GM21390 (cell line): ENCODE data around the gene TAPT1.

Experiments used
- ATAC-seq: cut with Tn5 transposase; IDR thresholded peaks from one replicate; pipeline ENCODE4 v1.9.1; 2021; ENCODE audit not compliant: unreplicated experiment

Gene TAPT1

DNA sequence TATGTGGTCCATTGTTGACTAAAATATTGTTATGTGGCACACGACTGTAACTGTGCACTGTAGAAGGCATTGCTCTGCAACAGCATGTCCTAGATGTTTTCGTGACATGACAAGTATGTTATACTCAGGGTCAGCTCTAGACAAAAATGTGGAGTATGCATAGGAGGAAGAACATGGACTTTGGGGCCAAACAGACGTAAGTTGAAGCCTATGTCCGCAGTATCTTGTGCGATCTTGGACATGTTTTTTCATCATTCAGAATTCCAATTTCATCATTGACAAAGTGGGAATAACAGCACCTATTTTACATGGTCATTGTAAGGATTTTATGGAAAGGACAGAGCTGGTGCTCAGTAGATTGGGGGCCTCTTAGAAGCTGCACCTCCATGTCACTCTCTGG lies 114.7 kb downstream of the TAPT1 start:
- ATAC-seq, result no peak

DNA sequence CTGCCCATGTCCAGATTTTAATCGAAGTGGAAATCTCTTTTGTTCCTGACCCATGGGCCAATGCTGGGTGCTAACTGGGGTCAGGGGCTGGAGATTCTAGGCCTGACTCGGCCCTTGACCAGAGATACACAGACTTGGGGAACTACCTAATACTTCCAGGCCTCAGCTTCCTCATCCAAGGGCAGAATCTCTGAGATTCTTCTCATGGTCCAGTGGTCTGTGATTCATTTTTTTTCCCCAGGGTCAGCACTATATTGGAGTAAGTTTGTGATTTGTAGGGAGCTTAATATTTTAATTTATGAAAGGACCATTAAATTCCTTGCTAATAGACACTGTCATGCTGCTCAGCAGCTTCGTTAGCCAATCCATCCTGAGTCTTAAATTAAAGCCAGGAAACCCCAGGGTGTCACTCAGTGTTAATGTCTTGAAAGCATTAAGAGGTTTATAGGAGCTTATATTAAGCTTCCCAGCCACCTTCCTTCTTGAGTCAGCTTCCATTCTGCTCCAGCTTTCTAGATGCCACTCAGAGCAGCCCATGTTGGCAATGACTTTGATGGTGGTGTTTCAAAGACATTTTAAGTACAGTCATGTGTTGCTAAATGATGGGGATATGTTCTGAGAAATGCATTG lies 115.5 kb downstream of the TAPT1 start:
- ATAC-seq, result no peak
